Measurements from ENCODE around the gene DAGLA. TPM values are rescaled to one million over a fixed set of nuclear protein-coding genes. Genes with fewer than 3 reads are reported as not detected.
A peak's percentile ranks its signal among the peaks of the same experiment; 100 is the strongest.

DAGLA gene
- total and polyA plus RNA-seq, 8 donors: under 0.01 to 27.2 (median 1.0) TPM

DNA sequence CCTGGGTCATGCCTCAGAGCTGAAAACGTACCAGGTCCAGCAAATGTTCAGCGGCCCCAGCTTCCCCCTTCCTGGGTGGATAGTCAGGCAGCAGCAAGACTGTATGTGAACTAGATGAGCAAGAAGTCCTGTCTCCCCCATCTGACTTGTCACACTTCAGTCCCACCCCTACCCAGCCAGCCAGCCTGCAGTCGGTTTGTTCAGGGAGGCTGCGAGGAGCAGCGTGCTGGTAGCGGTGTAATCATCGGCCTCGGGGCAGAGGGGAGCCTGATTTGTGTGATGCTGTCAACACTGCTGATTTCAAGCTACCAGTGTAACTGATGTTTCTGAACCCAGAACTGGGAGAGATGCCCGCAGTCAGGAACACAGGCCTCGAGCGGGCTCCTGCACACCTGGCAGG is 102.7 kb downstream of the DAGLA start:
- DNase-seq: no peak
- no peaks in the 10 kb centered on the region for H3K27me3 ChIP-seq
- intact Hi-C loops (cut with DNase I; ENCODE audit: low total_unique reads): no loop called here
- H3K4me1 ChIP-seq: peaks cover under 1 to 10% (median 2%) of the 10 kb centered on the region in 4 donors
- H3K36me3 ChIP-seq: peaks cover 60 to 100% (median 100%) of the 10 kb centered on the region in 4 donors
- no peak overlapping the region for H3K27ac ChIP-seq
- 76 to 88% (median 83%) methylated on average over 3 to 11 of the region's 11 CpGs for WGBS, 5 donors
- H3K4me3 ChIP-seq: no peak overlapping the region
- H3K9me3 ChIP-seq: no peaks in the 10 kb centered on the region
- no peak for TF ChIP-seq EP300 (IDR thresholded peaks at IDR 0.05)
- TF ChIP-seq POLR2A (IDR thresholded peaks at IDR 0.05): no peak
- TF ChIP-seq, protein P1, sequence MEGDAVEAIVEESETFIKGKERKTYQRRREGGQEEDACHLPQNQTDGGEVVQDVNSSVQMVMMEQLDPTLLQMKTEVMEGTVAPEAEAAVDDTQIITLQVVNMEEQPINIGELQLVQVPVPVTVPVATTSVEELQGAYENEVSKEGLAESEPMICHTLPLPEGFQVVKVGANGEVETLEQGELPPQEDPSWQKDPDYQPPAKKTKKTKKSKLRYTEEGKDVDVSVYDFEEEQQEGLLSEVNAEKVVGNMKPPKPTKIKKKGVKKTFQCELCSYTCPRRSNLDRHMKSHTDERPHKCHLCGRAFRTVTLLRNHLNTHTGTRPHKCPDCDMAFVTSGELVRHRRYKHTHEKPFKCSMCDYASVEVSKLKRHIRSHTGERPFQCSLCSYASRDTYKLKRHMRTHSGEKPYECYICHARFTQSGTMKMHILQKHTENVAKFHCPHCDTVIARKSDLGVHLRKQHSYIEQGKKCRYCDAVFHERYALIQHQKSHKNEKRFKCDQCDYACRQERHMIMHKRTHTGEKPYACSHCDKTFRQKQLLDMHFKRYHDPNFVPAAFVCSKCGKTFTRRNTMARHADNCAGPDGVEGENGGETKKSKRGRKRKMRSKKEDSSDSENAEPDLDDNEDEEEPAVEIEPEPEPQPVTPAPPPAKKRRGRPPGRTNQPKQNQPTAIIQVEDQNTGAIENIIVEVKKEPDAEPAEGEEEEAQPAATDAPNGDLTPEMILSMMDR (IDR thresholded peaks at IDR 0.05): no peak
- TF ChIP-seq POLR2AphosphoS5 (IDR thresholded peaks at IDR 0.05): no peak

DNA sequence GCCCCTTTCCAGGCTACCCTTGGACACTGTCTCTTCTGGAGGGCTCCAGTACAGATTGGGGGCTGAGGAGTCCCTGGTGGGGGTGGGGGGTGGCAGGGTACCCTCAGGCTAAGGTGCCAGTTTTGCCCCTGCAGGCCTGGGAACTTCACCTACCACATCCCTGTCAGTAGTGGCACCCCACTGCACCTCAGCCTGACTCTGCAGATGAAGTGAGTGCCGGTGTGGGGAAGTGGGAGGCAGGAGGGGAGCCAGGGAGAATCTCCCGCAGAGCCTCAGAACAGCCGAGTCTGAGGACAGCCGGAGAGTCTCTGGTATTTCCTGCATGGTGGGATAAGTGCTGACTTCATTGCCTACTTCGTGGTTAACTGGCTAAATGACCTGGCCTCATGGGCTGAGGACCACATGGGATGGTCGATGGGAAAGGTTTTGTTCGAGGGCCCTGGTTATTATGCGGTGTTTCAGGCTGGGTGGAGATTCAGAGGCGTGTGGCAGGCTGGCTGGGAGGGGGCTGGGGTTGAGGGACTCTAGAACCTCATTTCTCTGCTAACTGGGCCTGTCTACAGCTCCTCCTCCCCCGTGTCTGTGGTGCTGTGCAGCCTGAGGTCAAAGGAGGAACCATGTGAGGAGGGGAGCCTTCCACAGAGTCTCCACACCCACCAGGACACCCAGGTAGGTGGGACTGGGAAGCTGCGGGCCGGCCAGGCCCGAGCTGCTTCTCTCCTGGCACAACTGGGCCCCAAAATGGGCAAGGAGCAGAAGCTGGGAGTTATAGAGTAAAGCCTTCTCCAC is 103.7 kb downstream of the DAGLA start:
- peaks cover 55 to 100% (median 100%) of the 10 kb centered on the region in 4 donors for H3K36me3 ChIP-seq
- intact Hi-C loops (cut with DNase I; ENCODE audit: low total_unique reads): no loop called here
- DNase-seq: no peak
- H3K27ac ChIP-seq: no peak overlapping the region
- H3K4me3 ChIP-seq: no peak overlapping the region
- peaks cover 0 to 18% (median 6%) of the 10 kb centered on the region in 4 donors for H3K4me1 ChIP-seq
- WGBS, 5 donors: 58 to 67% (median 64%) methylated on average over 6 to 13 of the region's 13 CpGs
- H3K27me3 ChIP-seq: no peaks in the 10 kb centered on the region
- TF ChIP-seq, protein P1 (IDR thresholded peaks at IDR 0.05): no peak
- TF ChIP-seq POLR2AphosphoS5 (IDR thresholded peaks at IDR 0.05): no peak
- TF ChIP-seq EP300 (IDR thresholded peaks at IDR 0.05): no peak
- TF ChIP-seq POLR2A (IDR thresholded peaks at IDR 0.05): no peak
- no peaks in the 10 kb centered on the region for H3K9me3 ChIP-seq

DNA sequence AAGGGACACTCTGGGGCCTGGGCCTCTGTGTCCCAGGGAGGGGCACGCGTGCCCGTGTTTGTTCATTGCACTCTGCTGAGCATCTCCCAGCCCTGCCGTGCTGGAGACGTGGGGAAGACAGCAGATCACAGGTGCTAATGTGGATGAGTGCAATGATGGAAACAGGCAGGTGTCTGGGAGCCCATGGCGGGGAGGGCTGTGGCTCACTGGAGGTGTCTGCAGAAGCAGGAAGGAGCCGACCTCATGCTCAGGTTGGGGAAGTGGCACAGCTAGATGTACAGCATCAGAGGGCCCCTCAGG is 104.3 kb downstream of the DAGLA start:
- Histone ChIP-seq H3K36me3 (peaks cover 58 to 100% (median 100%) of the 10 kb centered on the region in 4 donors), H3K9me3 (no peaks in the 10 kb centered on the region), H3K4me1 (peaks cover 0 to 23% (median 9%) of the 10 kb centered on the region in 4 donors), H3K27me3 (no peaks in the 10 kb centered on the region), H3K4me3 (no peak overlapping the region), H3K27ac (no peak overlapping the region)
- TF ChIP-seq POLR2A (IDR thresholded peaks at IDR 0.05) (no peak), POLR2AphosphoS5 (IDR thresholded peaks at IDR 0.05) (no peak), EP300 (IDR thresholded peaks at IDR 0.05) (no peak)
- TF ChIP-seq, protein P1 (IDR thresholded peaks at IDR 0.05): no peak
- intact Hi-C loops (cut with DNase I; ENCODE audit: low total_unique reads): no loop called here
- no peak for DNase-seq
- 56 to 68% (median 61%) methylated on average over 7 of the region's 7 CpGs for WGBS, 5 donors

DNA sequence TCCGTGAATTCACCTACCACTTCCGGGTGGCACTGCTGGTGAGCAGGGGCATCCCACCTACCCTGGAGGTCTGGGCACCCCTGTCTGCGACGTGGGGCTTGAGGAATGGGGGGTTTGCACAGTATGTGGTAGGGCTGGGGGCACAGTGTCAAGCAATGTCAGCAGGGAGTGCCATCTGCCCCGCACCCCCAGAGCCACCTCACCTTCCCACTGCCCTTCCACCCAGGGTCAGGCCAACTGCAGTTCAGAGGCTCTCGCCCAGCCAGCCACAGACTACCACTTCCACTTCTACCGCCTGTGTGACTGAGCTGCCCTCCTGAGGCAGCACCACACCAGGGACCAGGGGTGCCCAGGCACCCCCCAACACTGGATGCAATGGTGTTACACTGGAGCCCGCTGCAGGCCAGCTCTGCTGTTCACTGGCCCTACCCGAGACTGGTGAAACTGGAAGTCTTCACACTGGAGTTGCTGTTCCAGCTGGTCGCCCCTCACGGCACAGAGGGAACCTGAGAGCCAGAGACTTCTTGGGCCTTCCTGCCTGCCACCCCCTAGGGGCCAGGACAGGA is 105.7 kb downstream of the DAGLA start:
- peak in 1 of 2 donors; percentile 8 for DNase-seq
- Histone ChIP-seq H3K4me1 (peaks cover 3 to 35% (median 21%) of the 10 kb centered on the region in 4 donors), H3K27me3 (no peaks in the 10 kb centered on the region), H3K27ac (no peak overlapping the region), H3K36me3 (peaks cover 66 to 96% (median 96%) of the 10 kb centered on the region in 4 donors), H3K9me3 (no peaks in the 10 kb centered on the region), H3K4me3 (no peak overlapping the region)
- TF ChIP-seq POLR2A (IDR thresholded peaks at IDR 0.05): no peak
- no peak for TF ChIP-seq EP300 (IDR thresholded peaks at IDR 0.05)
- TF ChIP-seq, protein P1 (IDR thresholded peaks at IDR 0.05): no peak
- TF ChIP-seq POLR2AphosphoS5 (IDR thresholded peaks at IDR 0.05): no peak
- intact Hi-C loops (cut with DNase I; ENCODE audit: low total_unique reads): no loop called here
- WGBS, 5 donors: 66 to 80% (median 71%) methylated on average over 10 to 11 of the region's 11 CpGs
